HFFc6 (cell line): Measurements from ENCODE around the gene NEO1. TPM values are rescaled to one million over a fixed set of nuclear protein-coding genes. Genes with fewer than 3 reads are reported as not detected.

Experiments used
- DNase-seq: peaks from one replicate; pipeline ENCODE4 v3.0.0-alpha.2; 2018
- H3K27ac Mint-ChIP-seq: 2 replicates; pipeline ENCODE4 v1.8.0; 2020; ENCODE audit warnings: mild to moderate bottlenecking, mixed read lengths
- H3K27me3 Mint-ChIP-seq: 2 replicates; pipeline ENCODE4 v1.8.0; 2021; ENCODE audit warnings: mild to moderate bottlenecking, moderate library complexity, mixed read lengths; ENCODE audit not compliant: insufficient read depth
- H3K36me3 Mint-ChIP-seq: 2 replicates; pipeline ENCODE4 v1.8.0; 2021; ENCODE audit warnings: low read depth, mixed read lengths
- H3K4me1 Mint-ChIP-seq: 2 replicates; pipeline ENCODE4 v1.8.0; 2020; ENCODE audit warnings: low read depth, mixed read lengths
- H3K4me3 Mint-ChIP-seq: 2 replicates; pipeline ENCODE4 v1.8.0; 2020; ENCODE audit warnings: mild to moderate bottlenecking, moderate library complexity, mixed read lengths
- H3K9me3 Mint-ChIP-seq: 2 replicates; pipeline ENCODE4 v1.8.0; 2020; ENCODE audit warnings: mild to moderate bottlenecking, mixed read lengths
- total RNA-seq, 6 experiments: library from RNA; stranded (reverse); fragmentation: NEBNext Ultra II Directional; extraction: Animal tissue kit (Norgen Biotek cat#: 25700); gene quantifications; 2 replicates in 1 of 6; 3 replicates in 5 of 6; pipeline ENCODE4 v1.2.3, GENCODE V29; 2021
- TF ChIP-seq, protein P1 (sequence below): fragments of 200-600 bp; sonication (generic); IDR thresholded peaks from 2 replicates; pipeline ENCODE4 v1.5.0; 2021; ENCODE audit warnings: antibody characterized with exemption, mild to moderate bottlenecking

NEO1 gene
- total RNA-seq, 6 experiments from 2014 or later: 6.4 to 20.3 (median 16.3) TPM

GRCh38 chr15:73031648-73032047, 20.6 kb upstream of the NEO1 start:
- TF ChIP-seq, protein P1, sequence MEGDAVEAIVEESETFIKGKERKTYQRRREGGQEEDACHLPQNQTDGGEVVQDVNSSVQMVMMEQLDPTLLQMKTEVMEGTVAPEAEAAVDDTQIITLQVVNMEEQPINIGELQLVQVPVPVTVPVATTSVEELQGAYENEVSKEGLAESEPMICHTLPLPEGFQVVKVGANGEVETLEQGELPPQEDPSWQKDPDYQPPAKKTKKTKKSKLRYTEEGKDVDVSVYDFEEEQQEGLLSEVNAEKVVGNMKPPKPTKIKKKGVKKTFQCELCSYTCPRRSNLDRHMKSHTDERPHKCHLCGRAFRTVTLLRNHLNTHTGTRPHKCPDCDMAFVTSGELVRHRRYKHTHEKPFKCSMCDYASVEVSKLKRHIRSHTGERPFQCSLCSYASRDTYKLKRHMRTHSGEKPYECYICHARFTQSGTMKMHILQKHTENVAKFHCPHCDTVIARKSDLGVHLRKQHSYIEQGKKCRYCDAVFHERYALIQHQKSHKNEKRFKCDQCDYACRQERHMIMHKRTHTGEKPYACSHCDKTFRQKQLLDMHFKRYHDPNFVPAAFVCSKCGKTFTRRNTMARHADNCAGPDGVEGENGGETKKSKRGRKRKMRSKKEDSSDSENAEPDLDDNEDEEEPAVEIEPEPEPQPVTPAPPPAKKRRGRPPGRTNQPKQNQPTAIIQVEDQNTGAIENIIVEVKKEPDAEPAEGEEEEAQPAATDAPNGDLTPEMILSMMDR: no peak
- no peak for DNase-seq
- Mint-ChIP-seq H3K9me3 (no peaks in the 10 kb centered on the region), H3K36me3 (no peaks in the 10 kb centered on the region), H3K4me1 (no peaks in the 10 kb centered on the region), H3K27ac (no peak overlapping the region), H3K4me3 (no peak overlapping the region), H3K27me3 (peaks cover 17% of the 10 kb centered on the region)

DNA sequence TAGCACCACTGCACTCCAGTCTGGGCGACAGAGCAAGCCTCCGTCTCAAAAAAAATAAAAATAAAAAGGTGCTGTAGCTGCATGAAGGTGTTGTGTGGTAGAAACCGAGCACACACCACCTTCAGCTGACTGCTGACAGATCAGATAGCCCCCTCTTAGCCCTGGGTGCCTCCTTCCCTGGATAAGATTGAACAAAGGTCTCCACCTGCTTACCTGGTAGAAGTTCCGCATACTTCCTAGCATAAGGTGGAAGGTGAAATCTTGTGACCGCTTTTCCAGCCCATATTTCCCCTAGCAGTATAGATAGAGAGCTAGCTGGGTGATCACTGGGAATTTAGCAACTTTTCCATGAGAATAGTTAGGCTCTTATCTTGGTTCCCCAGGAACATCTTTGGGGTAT, 18.7 kb upstream of the NEO1 start:
- no peak for DNase-seq
- no peaks in the 10 kb centered on the region for H3K4me1 Mint-ChIP-seq
- H3K4me3 Mint-ChIP-seq: no peak overlapping the region
- H3K27me3 Mint-ChIP-seq: peaks cover 14% of the 10 kb centered on the region
- no peaks in the 10 kb centered on the region for H3K36me3 Mint-ChIP-seq
- H3K27ac Mint-ChIP-seq: no peak overlapping the region
- H3K9me3 Mint-ChIP-seq: no peaks in the 10 kb centered on the region
- TF ChIP-seq, protein P1: no peak

DNA sequence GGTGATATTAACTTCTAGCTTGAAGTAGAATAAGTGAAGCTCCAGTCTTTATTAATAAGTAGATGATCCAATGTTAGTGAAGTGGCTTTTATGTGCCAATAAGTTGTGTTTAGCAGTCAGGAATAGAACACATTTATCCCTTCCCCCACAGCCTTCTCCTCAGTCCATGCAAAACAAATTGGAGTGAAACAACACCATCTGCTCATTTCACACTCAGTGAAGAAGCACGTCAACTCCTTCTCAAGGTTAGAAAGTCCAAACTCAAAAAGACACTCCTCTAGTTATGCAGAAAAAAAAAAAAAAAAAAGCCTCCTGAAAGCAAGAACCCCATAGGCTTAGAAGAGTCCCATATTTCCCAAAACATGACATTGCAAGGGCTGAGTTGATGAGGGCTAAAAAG, 18.0 kb upstream of the NEO1 start:
- Mint-ChIP-seq H3K4me3 (no peak overlapping the region), H3K4me1 (no peaks in the 10 kb centered on the region), H3K9me3 (no peaks in the 10 kb centered on the region), H3K36me3 (no peaks in the 10 kb centered on the region), H3K27me3 (peaks cover 14% of the 10 kb centered on the region), H3K27ac (no peak overlapping the region)
- TF ChIP-seq, protein P1: no peak
- no peak for DNase-seq

DNA sequence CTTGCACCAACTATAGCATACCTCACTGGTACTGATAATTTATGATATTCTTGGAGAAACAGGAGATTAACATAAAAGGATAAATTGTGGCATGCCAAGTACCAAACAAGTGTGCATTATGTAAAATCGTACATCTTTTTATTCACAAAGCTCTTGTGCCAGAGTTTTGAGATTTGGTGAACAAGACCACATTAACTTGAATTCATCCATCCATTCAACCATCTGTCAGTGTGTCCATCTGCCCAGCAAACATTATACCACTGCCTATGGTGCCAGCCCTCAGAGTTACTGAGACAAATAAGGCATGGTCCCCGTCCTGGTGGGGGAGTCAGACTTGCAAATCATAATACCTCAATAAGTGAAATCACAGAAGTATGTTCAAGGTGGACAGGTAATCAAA, 17.0 kb upstream of the NEO1 start:
- H3K36me3 Mint-ChIP-seq: no peaks in the 10 kb centered on the region
- TF ChIP-seq, protein P1: no peak
- no peak overlapping the region for H3K4me3 Mint-ChIP-seq
- H3K27me3 Mint-ChIP-seq: peaks cover 14% of the 10 kb centered on the region
- DNase-seq: no peak
- H3K4me1 Mint-ChIP-seq: no peaks in the 10 kb centered on the region
- no peaks in the 10 kb centered on the region for H3K9me3 Mint-ChIP-seq
- no peak overlapping the region for H3K27ac Mint-ChIP-seq

DNA sequence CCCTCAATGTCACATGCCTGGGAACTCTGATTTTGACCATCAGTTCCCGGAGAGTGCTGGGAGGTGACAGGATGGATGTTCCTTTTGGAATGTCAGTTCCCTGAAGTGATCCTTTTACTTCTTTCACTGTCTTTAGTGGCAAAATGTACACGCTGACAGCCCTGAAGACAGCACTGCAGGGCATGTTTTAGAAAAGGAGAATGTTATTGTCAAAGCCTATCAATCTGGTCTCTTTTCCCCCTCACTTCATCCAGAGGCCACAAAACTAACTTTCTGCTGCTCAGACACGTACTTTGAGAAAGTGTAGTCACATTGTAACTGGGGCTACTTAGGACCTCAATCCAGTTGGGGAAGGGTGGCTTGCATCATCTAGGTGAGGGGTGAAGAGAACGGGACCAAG, 14.0 kb upstream of the NEO1 start:
- Mint-ChIP-seq H3K9me3 (no peaks in the 10 kb centered on the region), H3K36me3 (no peaks in the 10 kb centered on the region), H3K4me1 (no peaks in the 10 kb centered on the region), H3K4me3 (no peak overlapping the region), H3K27ac (no peak overlapping the region), H3K27me3 (peaks cover 7% of the 10 kb centered on the region)
- TF ChIP-seq, protein P1: no peak
- DNase-seq: no peak

- peaks cover 11% of the 10 kb centered on the region for H3K27me3 Mint-ChIP-seq
- no peaks in the 10 kb centered on the region; the same call in 1 of the 2 replicates for H3K4me1 Mint-ChIP-seq
- DNase-seq: no peak
- TF ChIP-seq, protein P1: no peak
- no peak overlapping the region for H3K27ac Mint-ChIP-seq
- no peaks in the 10 kb centered on the region for H3K9me3 Mint-ChIP-seq
- H3K4me3 Mint-ChIP-seq: no peak overlapping the region
- no peaks in the 10 kb centered on the region for H3K36me3 Mint-ChIP-seq
These were observed 6.2 kb upstream of the NEO1 start for GRCh38 chr15:73046073-73046472.
